COLO829 (cell line): ENCODE measurements around the gene METTL22.

Experiments
- DNase-seq: peaks from one replicate; pipeline ENCODE4 v3.0.0; 2012; ENCODE audit warnings: low spot score

METTL22 gene

GRCh38 chr16:8621572-8622314 is at the start of gene METTL22:
Gene METTL22 (plus strand): TSS chr16:8621698. CDS start chr16:8625666, 3,968 bp downstream.
- peak; percentile 99 for DNase-seq

- no peak for DNase-seq
These were observed 49.2 kb upstream of the METTL22 start for GRCh38 chr16:8572063-8572918.

DNA sequence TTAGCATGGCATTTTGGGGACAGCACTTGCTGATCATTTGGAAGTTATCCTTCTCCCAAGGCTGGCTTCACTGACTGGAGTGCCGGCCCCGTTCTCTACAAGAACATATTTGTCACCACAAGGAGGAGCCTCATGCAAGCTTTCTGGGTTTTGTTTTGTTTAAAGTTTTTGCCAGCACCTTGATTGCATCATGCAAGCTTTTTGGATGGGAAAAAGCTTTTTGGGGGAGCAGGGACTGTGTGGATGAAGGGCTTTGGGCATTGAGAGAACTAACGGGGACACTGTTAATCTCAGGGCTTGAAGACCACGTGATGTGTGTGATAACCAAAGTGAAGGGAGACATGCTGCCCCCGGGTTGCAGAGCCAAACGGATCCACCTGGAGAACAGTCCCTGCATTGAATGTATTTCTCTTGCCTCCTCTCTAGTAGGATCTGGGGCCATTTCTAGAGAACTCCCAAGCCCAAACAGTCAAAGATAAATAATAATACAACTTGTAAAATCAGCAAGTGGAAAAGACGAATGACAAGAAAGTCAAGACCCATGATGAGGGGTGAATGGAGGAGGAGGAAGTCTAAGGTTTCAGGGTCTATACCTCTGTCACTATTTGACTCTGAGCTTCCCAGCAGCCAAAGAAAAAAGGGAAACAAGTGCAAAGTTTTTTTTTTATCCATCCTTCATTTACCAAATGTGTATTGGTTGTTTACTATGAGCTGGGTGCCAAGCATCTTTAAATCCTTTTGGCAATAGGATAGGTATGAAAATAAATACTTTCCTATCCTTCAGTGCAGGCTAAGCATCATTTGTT is 48.4 kb upstream of the METTL22 start:
- DNase-seq, result no peak

DNA sequence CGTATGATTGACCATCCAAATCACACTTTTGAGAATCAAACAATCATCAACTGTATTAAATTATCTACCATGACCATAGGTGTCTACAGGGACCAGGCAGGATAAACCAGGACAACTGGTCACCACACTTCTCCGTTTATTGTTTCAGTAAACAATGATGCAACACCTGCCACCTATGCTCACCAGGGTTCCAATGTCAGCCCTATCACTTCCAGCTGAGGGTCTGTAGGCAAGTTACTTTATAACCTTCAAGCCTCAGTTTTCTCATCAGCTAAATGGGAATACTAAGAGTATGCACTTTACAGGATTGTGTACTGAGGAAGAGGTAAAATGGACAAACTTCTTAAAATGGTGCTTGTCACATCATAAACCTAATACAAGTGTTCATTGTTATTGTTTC is 46.1 kb upstream of the METTL22 start:
- DNase-seq, result no peak

GRCh38 chr16:8576141-8577004 is 45.1 kb upstream of the METTL22 start:
- no peak for DNase-seq

DNA sequence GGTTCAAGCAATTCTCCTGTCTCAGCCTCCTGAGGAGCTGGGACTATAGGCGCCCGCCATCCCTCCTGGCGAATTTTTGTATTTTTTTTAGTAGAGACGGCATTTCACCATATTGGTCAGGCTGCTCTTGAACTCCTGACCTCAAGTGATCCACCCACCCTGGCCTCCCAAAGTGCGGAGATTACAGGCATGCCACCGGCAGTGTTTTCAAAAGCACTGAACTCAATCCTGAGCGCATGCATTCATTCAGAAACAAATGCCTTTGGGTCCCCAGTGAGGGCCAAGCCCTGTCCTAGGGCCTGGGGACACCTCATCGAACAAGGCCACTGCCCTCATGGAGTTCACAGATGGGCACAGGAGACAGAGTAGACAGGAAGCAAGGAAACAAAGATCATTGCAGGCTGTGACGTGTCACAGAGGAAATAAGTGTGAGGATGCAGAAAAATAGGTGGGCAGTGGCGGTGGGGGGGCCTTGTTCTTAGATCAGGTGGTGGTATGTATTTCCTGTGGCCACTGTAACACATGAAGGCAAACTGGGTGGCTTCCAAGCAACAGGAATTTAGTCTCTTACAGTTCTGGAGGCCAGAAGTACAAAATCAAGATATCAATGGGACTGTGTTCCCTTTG is 43.7 kb upstream of the METTL22 start:
- no peak for DNase-seq

DNA sequence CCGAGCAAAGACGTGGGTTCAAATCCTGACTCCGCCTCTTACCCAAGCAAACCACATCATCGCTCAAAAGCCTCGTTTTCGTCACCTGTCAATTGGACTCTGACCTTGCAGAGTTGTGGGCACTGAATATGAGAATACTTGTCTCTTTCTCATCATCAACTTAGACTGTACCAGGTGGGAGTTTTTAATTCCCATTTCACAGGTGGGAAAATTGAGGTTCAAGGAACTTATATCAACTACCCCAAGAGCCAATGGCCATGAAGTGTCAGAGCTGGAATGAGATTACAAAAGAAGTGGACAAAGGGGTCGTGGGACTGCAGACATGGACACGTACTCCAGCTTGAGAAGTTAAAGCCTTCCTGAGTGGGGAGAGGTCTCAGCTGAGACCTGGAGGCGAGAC is 41.9 kb upstream of the METTL22 start:
- DNase-seq, result no peak

DNA sequence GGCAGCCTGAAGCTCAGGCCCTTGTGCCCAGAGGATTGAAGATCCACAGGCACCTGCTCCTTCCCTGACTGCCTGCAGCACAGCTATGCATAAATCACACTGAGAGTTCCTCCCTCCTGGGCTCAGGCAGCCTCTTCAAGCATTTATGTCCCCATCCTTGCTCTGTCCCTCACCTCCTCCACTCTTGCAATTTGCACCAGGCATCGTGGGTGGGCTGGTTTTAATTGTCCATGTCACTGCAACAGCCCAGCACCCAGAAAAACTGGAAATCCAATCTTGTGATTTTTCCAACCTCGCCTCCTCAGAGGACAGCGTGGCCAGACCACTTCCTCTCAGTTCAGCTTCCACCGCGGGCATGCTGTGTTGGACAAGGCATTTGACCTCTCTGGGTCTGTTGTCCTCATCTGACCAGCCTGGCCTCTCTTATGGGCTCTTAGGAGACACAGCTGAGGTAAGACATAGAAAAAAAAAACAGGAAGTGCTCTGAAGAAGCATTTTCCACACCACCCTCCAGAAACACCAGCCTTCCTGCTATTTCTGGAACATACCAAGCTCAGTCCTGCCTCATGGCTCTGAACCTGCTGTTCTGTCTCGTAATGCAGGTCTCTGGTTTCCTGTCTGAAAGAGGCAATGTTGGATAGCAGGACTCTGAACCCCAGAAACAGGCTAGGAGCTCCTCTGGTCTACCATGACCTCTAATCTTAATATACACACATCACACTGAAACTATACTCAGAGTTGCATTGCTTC is 39.5 kb upstream of the METTL22 start:
- no peak for DNase-seq

DNA sequence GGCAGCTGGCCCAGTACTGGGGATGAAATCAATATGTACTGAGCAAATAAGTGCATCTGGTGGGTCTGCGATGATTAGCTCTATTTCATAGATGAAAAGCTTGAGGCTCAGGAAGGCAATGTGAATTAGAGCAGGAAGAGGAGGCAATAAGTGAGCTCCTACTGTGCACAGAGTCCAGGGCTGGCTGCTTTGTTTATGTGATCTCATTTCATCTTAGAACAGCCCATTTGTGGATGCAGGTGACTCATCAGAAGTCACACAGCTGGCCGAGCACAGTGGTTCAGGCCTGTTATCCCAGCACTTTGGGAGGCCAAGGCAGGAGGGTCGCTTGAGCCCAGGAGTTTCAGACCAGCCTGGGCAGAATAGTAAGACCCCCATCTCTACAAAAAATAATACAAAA is 38.3 kb upstream of the METTL22 start:
- DNase-seq, result no peak

GRCh38 chr16:8583732-8584131 is 37.8 kb upstream of the METTL22 start:
- DNase-seq, result no peak

GRCh38 chr16:8585041-8585440 is 36.5 kb upstream of the METTL22 start:
- DNase-seq, result no peak

DNA sequence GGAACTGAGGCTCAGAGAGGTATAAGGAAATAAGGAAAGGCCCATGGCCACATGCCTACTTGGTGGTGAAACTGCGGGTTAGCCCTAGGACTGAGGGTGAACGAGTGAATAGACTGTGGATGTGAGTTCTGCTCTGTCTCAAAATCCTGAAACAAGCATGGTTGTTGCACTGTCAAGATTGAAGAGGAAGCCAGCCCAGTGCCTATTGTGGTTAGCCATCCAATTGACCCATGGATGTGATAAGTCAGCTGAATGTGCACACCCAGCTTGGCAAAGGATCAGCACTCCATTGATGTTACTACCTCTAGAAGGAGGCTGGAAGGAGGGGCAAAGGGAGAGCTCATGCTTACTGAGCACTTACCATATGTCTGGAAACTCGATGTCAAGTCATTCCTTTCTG is 35.6 kb upstream of the METTL22 start:
- DNase-seq, result no peak

GRCh38 chr16:8587065-8587464 is 34.4 kb upstream of the METTL22 start:
- no peak for DNase-seq

- DNase-seq, result no peak
These were observed 32.8 kb upstream of the METTL22 start for GRCh38 chr16:8588682-8589056.

DNA sequence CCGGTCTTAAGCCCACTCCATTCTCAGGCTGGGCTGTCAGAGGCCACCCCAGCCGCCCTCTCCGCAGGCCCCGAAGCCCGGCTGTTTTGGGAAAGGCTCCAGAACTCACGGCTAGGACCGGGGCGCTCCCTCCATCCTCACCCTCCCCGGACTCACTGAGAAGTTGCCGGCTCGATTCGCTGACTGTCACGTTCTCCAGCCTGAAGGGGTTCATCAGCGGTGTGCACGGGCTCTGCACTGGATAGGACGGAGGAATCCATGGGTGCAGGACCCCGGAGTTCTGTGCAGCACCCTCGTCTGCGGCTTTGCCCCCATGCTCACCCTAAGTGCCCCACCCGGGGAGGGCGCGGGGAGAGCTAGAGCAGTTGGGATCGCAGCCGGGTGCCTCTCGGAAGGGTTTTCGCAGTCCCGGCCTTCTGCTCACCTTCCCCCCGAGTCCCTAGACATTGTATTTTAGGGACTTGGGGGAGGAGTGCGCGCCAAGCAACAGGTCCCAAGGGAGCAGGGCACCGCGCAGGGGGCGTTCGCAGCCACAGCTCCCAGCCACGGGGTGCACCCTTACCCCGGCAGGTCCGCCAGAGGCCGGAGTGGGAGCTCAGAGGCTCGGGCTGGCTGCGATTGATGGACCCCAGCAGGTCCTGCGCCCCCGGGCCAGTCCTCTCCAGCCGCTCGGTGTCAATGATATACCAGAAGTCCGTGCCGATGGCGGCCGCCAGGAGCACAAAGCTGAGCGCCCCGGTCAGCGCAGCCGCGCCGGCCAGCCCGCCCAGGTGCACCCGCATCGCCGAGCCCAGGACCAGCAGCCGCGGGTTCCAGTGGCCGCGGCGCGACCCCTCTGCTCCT is 32.2 kb upstream of the METTL22 start:
- no peak for DNase-seq

DNA sequence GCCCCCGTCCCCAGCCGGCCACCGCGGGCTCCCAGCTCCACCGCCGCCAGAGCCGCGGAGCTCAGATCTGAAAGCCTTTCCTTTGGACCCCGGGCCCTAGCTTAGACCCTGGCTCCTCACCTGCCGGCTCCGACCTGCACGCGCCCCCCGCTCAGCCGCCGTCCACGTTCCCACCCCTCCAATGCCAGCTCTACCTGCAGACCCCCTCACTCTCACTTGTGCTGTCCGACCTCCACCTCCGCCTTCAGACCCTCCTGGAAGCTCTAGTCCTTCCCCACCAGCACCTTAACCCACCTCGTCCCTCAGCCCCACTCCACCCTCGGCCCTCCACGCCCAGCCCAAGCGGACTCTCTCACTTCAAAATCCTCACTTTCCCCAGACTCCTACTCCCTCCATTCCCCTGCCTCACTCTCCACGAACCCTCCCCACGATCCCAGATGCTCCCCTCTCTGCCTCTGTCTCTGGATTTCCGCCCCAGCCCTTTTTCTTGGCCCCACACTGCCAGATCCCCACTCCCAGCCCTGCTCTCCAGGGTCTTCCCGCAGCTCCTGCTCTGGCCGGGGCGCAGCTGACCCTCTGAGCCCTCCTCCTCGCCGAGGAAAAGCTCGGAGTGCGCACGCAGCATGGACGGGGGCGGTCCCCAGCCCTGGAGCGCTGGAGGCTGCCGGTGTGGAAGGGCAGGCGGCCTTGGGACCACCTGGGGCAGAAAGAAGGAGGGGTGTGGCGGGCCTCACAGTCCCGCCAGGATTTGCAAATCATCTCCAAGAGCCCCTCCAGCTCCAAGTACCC is 31.4 kb upstream of the METTL22 start, which contains the start of gene TMEM114:
Gene TMEM114 (minus strand): TSS at position 612 of the 789 bp plus-strand sequence. CDS start 673 bp downstream, outside the sequence.
- DNase-seq, result no peak

DNA sequence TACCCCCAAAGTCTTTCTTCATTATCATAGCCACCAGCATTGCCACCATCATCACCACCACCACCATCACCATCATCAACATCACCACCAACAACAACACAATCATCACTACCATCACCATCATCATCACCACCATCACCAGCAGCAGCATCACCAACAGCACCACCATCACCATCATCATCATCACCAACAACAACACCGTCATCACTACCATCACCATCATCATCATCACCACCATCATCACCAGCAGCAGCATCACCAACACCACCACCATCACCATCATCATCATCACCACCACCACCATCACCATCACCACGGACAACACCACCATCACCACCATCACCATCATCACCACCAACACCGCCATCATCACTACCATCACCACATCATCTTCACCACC is 30.7 kb upstream of the METTL22 start:
- no peak for DNase-seq

DNA sequence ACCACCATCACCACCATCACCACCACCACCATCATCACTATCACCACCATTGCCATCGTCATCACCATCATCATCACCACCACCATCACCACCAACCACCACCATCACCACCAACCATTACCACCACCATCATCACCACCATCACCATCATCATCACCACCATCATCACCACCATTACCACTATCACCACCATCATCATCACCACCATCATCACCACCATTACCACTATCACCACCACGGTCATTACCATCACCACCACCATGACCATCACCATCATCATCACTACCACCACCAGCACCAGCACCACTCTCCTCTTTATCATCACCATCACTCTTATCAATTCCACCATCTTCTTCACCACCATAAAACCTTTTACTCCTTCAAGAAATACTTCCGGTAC is 30.0 kb upstream of the METTL22 start:
- no peak for DNase-seq
